ENCODE results near the gene GPR26.

GRCh38 chr10:123675811-123676210, 9.7 kb downstream of the GPR26 start:
- TF ChIP-seq POLR2A (IDR thresholded peaks at IDR 0.05): no peak
- TF ChIP-seq CTCF (IDR thresholded peaks at IDR 0.05): no peak
